ENCODE results near the gene CYP2E1. TPM values are rescaled to one million over a fixed set of nuclear protein-coding genes. Genes with fewer than 3 reads are reported as not detected.

The CYP2E1 gene
- total RNA-seq (2016; rRNA removed; fragmentation: Illumina TruSeq; extraction: Trizol) (0.27 TPM in 1 of 2 replicates, not detected in the other), polyA plus RNA-seq (2011; rRNA removed) (0.63 and 0.74 TPM in 2 replicates), polyA minus RNA-seq (2011; rRNA and poly(A)+ RNA removed; ENCODE audit: low replicate concordance) (0.38 and 0.89 TPM in 2 replicates), Bru-seq, nascent RNA (percentile 19 among the genes with signal in this experiment), BruChase-seq, experiment 1, labeled RNA remaining after a 6-hour chase (percentile 25 among the genes with signal in this experiment), BruChase-seq, experiment 2, labeled RNA remaining after a 2-hour chase (percentile 24 among the genes with signal in this experiment)
- not detected in 2 replicates for total RNA-seq (2016; cell fraction: cytosol; rRNA removed; fragmentation: Illumina TruSeq; extraction: Trizol; ENCODE audit: low read depth)
- total RNA-seq (2016; cell fraction: insoluble cytoplasmic fraction; rRNA removed; fragmentation: Illumina TruSeq; extraction: Trizol) = 0.48 TPM in 1 of 2 replicates, not detected in the other
- total RNA-seq (2016; cell fraction: membrane; rRNA removed; fragmentation: Illumina TruSeq; extraction: Trizol) = not detected in 2 replicates
- total RNA-seq (2016; cell fraction: nucleus; rRNA removed; fragmentation: Illumina TruSeq; extraction: Trizol) = 0.75 TPM in 1 of 2 replicates, not detected in the other
- polyA plus RNA-seq (2011; cell fraction: cytosol; rRNA removed) = 0.13 and 0.15 TPM in 2 replicates
- polyA plus RNA-seq (2011; cell fraction: nucleus; rRNA removed) = 3.2 and 5.0 TPM in 2 replicates
- 0.52 and 1.1 TPM in 2 replicates for polyA plus RNA-seq (2012)
- 0.14 TPM in 1 of 2 replicates, not detected in the other for polyA plus RNA-seq (2016; cell fraction: cytosol; fragmentation: Illumina TruSeq; extraction: Trizol; ENCODE audit: low read depth)
- polyA plus RNA-seq (2016; cell fraction: insoluble cytoplasmic fraction; fragmentation: Illumina TruSeq; extraction: Trizol; ENCODE audit: low read depth) = not detected in 2 replicates
- not detected in 2 replicates for polyA plus RNA-seq (2016; cell fraction: membrane; fragmentation: Illumina TruSeq; extraction: Trizol; ENCODE audit: low read depth)
- polyA plus RNA-seq (2016; cell fraction: nucleus; fragmentation: Illumina TruSeq; extraction: Trizol; ENCODE audit: insufficient read depth, low read depth) = 1.1 TPM in 1 of 2 replicates, not detected in the other
- not detected in 2 replicates for polyA minus RNA-seq (2011; cell fraction: cytosol; rRNA and poly(A)+ RNA removed)
- polyA minus RNA-seq (2011; cell fraction: nucleus; rRNA and poly(A)+ RNA removed) = 0.25 and 0.77 TPM in 2 replicates
- long read RNA-seq, experiment 1 = 0 reads
- long read RNA-seq, experiment 2, partial matches to known transcripts = 0 of 1 reads
- long read RNA-seq, experiment 2, other reads (novel, unspliced or antisense) = 1 of 1 reads

GRCh38 chr10:133526957-133527588 is at the start of gene CYP2E1:
Gene CYP2E1 (plus strand): TSS chr10:133527363. CDS start chr10:133527396, 33 bp downstream.
- POLR2A ChIA-PET = no interaction called here
- Histone ChIP-seq H2AFZ (ENCODE audit: low read length) (no peak within 1 kb of the TSS), H4K20me1 (ENCODE audit: insufficient read depth, low read length) (no peaks in the 10 kb centered on the region), H3K27me3 (ENCODE audit: control insufficient read depth in 1 of 2, insufficient read depth in 2 of 2, low read length in 2 of 2) (peaks cover 8 to 64% of the 10 kb centered on the region in 2 experiments), H3K9ac (ENCODE audit: insufficient read depth, low read depth, low read length) (no peak within 1 kb of the TSS), H3K79me2 (ENCODE audit: insufficient read depth, low read length) (no peaks in the 10 kb centered on the region), H3K4me2 (ENCODE audit: low read depth, low read length) (no peak within 1 kb of the TSS), H3K36me3 (replicated peaks in 1 of 2; ENCODE audit: control insufficient read depth in 1 of 2, insufficient read depth in 2 of 2, low read length in 2 of 2) (no peaks in the 10 kb centered on the region), H3K27ac (ENCODE audit: extremely low read length, insufficient read depth, low read length) (no peak within 1 kb of the TSS), H3K4me1 (ENCODE audit: insufficient read depth, low read length) (no peaks in the 10 kb centered on the region), H3K9me3 (ENCODE audit: low read length) (peaks cover 5% of the 10 kb centered on the region; the same call in 1 of the 2 replicates), H3K4me3 (replicated peaks in 1 of 3; ENCODE audit: insufficient read depth in 1 of 3, low read depth in 2 of 3, low read length in 3 of 3) (no peak within 1 kb of the TSS)
- TF ChIP-seq ZBTB26 (CRISPR knock-in tag; IDR thresholded peaks at IDR 0.05; ENCODE audit: borderline replicate concordance) = no peak
- no peak for TF ChIP-seq MATR3 (CRISPR knock-in tag; IDR thresholded peaks at IDR 0.05)
- no peak for TF ChIP-seq ZC3H4 (CRISPR knock-in tag; IDR thresholded peaks at IDR 0.05; ENCODE audit: borderline replicate concordance)
- no peak for TF ChIP-seq ZNF101 (CRISPR knock-in tag; IDR thresholded peaks at IDR 0.05; ENCODE audit: borderline replicate concordance, low read depth)
- no peak for TF ChIP-seq CEBPB (IDR thresholded peaks at IDR 0.05; ENCODE audit: borderline replicate concordance, low read depth, low read length)
- in situ Hi-C loops (cut with HindIII; ENCODE audit: extremely low pct_ligation_motif_present, low pct_unique_long_range_greater_than_20kb) (no loop called here), intact Hi-C loops (cut with micrococcal nuclease; ENCODE audit: unreplicated experiment) (no loop called here)
- no peak for DNase-seq (ENCODE audit: low spot score)
- no TSS peak for BruUV-seq (replicated peaks)
- no peak for ATAC-seq
- CTCF ChIA-PET (ENCODE audit: low intra/inter-chr PET ratio, low total read pairs) = no interaction called here
- WGBS (ENCODE audit: low lambda C conversion rate) = 7% methylated on average over 9 of the region's 16 CpGs
- no peak for FAIRE-seq
